ENCODE measurements around the gene MRPL55. TPM values are rescaled to one million over a fixed set of nuclear protein-coding genes. Genes with fewer than 3 reads are reported as not detected.

Gene MRPL55
- total and polyA plus RNA-seq, 2 of the 13 experiments (the other 11 are each of a cell fraction or from before 2014, with no cell fraction given) = 58.6 to 92.9 TPM

- 85% methylated on average over 4 of the region's 20 CpGs for WGBS (ENCODE audit: low lambda C conversion rate)
- Histone ChIP-seq H3K4me1 (ENCODE audit: insufficient read depth, low read length) (peaks cover 60% of the 10 kb centered on the region), H3K9ac (ENCODE audit: insufficient read depth, low read depth, low read length) (no peak overlapping the region), H3K79me2 (ENCODE audit: insufficient read depth, low read length) (peaks cover 45% of the 10 kb centered on the region), H3K4me2 (ENCODE audit: low read depth, low read length) (no peak overlapping the region), H3K27me3 (ENCODE audit: control insufficient read depth in 1 of 2, insufficient read depth in 2 of 2, low read length in 2 of 2) (no peaks in the 10 kb centered on the region), H4K20me1 (ENCODE audit: insufficient read depth, low read length) (peaks cover 23% of the 10 kb centered on the region; the same call in 1 of the 2 replicates), H3K36me3 (replicated peaks in 1 of 2; ENCODE audit: control insufficient read depth in 1 of 2, insufficient read depth in 2 of 2, low read length in 2 of 2) (peaks cover 4 to 17% of the 10 kb centered on the region in 2 experiments; a peak in 4 of 5 replicates), H3K9me3 (ENCODE audit: low read length) (no peaks in the 10 kb centered on the region), H2AFZ (ENCODE audit: low read length) (no peak overlapping the region), H3K27ac (ENCODE audit: extremely low read length, insufficient read depth, low read length) (no peak overlapping the region), H3K4me3 (replicated peaks in 1 of 3; ENCODE audit: insufficient read depth in 1 of 3, low read depth in 2 of 3, low read length in 3 of 3) (no peak overlapping the region)
- TF ChIP-seq SNAPC5 (CRISPR knock-in tag; IDR thresholded peaks at IDR 0.05; ENCODE audit: borderline replicate concordance) = no peak
- peak; percentile 61; the same call in 1 of the 2 replicates for TF ChIP-seq RBFOX2 (IDR thresholded peaks at IDR 0.05; ENCODE audit: low read depth, low read length)
- no peak for TF ChIP-seq ZNF337 (CRISPR knock-in tag; IDR thresholded peaks at IDR 0.05; ENCODE audit: borderline replicate concordance, low read depth)
- TF ChIP-seq TBX3 (IDR thresholded peaks at IDR 0.05; ENCODE audit: borderline replicate concordance) = no peak
- TF ChIP-seq THAP7 (CRISPR knock-in tag; IDR thresholded peaks at IDR 0.05) = no peak
- no peak for TF ChIP-seq ETV6 (CRISPR knock-in tag; conservative IDR thresholded peaks at IDR 0.05)
- no peak for TF ChIP-seq ZFP62 (CRISPR knock-in tag; IDR thresholded peaks at IDR 0.05)
- no peak for TF ChIP-seq STAT5B (CRISPR knock-in tag; IDR thresholded peaks at IDR 0.05)
- no peak for TF ChIP-seq ZC3H13 (CRISPR knock-in tag; IDR thresholded peaks at IDR 0.05)
- TF ChIP-seq TOE1 (CRISPR knock-in tag; IDR thresholded peaks at IDR 0.05) = no peak
- TF ChIP-seq AGO2 (optimal IDR thresholded peaks at IDR 0.05; ENCODE audit: low read depth, low read length) = peak; percentile 61
- no peak for TF ChIP-seq ZNF281 (CRISPR knock-in tag; IDR thresholded peaks at IDR 0.05; ENCODE audit: borderline replicate concordance)
- TF ChIP-seq E2F2 (CRISPR knock-in tag; IDR thresholded peaks at IDR 0.05; ENCODE audit: borderline replicate concordance) = no peak
- TF ChIP-seq EED (CRISPR knock-in tag; IDR thresholded peaks at IDR 0.05) = no peak
- no peak for FAIRE-seq
- no peak for ATAC-seq
- ChIA-PET POLR2A (interaction anchor here (1.3 kb wide), 1 partner anchor 18 kb away, joined by 3 read pairs; the partner anchor contains the start of gene IBA57), CTCF (ENCODE audit: low intra/inter-chr PET ratio, low total read pairs) (no interaction called here)
- intact Hi-C loops (cut with micrococcal nuclease; ENCODE audit: unreplicated experiment) = no loop called here
- DNase-seq (ENCODE audit: low spot score) = no peak
- no TSS peak for BruUV-seq (replicated peaks)
- in situ Hi-C loops (cut with HindIII; ENCODE audit: extremely low pct_ligation_motif_present, low pct_unique_long_range_greater_than_20kb) = no loop called here
These were observed 38.1 kb upstream of the MRPL55 start for GRCh38 chr1:228147151-228147693.

All from HepG2 (cell line).